GM12878 (cell line): ENCODE measurements around the gene MXD4. TPM values are rescaled to one million over a fixed set of nuclear protein-coding genes. Genes with fewer than 3 reads are reported as not detected.

Experiments
- ATAC-seq: fragments of 200-7000 bp; cut with Tn5 transposase; 3 replicates; pipeline ENCODE4 v1.9.1; 2020; ENCODE audit warnings: mild to moderate bottlenecking, moderate library complexity
- BruUV-seq: library from RNA; stranded (reverse); fragments of 400-500 nt; replicated peaks from 2 replicates; lab custom pipeline; 2021; lab: Mats Ljungman, UMichigan
- CTCF ChIA-PET: fragments of 300-600 bp; sonication (Branson Sonifier 250); formaldehyde crosslinking; extraction: SDS; loops from one replicate; lab custom pipeline; 2021; ENCODE audit warnings: inconsistent platforms; lab: Yijun Ruan, JAX
- POLR2A ChIA-PET: fragments of 350-600 bp; formaldehyde crosslinking; extraction: SDS; loops from one replicate; lab custom pipeline; 2021; ENCODE audit warnings: inconsistent platforms; lab: Charles Lee
- RAD21 ChIA-PET: fragments of 300-600 bp; sonication (Branson Sonifier 250); formaldehyde crosslinking; loops from one replicate; lab custom pipeline; 2023; ENCODE audit warnings: antibody characterized with exemption; ENCODE audit not compliant: unreplicated experiment; lab: Charles Lee
- SMC1A ChIA-PET: fragments of 300-600 bp; sonication (Branson Sonifier 250); formaldehyde crosslinking; loops from one replicate; lab custom pipeline; 2023; ENCODE audit not compliant: unreplicated experiment, uncharacterized antibody; lab: Charles Lee
- DNase-seq: peaks from one replicate; pipeline ENCODE4 v3.0.0-alpha.2; 2011; ENCODE audit warnings: low read depth, low spot score
- FAIRE-seq: peaks from 3 replicates; lab custom pipeline; 2011; peaks lifted over from hg19 to GRCh38; lab: Jason Lieb, UNC
- H2AFZ ChIP-seq: 2 replicates; pipeline ENCODE4 v1.6.0; 2011; ENCODE audit warnings: low read depth, low read length, control low read depth; ENCODE audit not compliant: control insufficient read depth
- H3K27ac ChIP-seq: 2 replicates; pipeline ENCODE4 v1.5.1; 2011; ENCODE audit warnings: control low read depth; ENCODE audit not compliant: control insufficient read depth, insufficient read depth
- H3K27me3 ChIP-seq, 2 experiments: replicated peaks in 1 of 2; 2 replicates each; pipeline versions ENCODE4 v1.6.0 to v1.6.1; 2011; ENCODE audit warnings: low read length in 1 of 2; ENCODE audit not compliant: control insufficient read depth in 2 of 2, insufficient read depth in 2 of 2
- H3K36me3 ChIP-seq, 2 experiments: 2 replicates each; pipeline ENCODE4 v1.5.1; 2011; ENCODE audit warnings: low read length in 1 of 2; ENCODE audit not compliant: control insufficient read depth in 2 of 2, insufficient read depth in 2 of 2
- H3K4me1 ChIP-seq: 2 replicates; pipeline ENCODE4 v1.6.1; 2011; ENCODE audit warnings: mild to moderate bottlenecking, low read length, moderate library complexity, mixed read lengths; ENCODE audit not compliant: control insufficient read depth, insufficient read depth
- H3K4me2 ChIP-seq: 2 replicates; pipeline ENCODE4 v1.6.0; 2011; ENCODE audit warnings: control low read depth; ENCODE audit not compliant: control insufficient read depth, insufficient read depth
- H3K4me3 ChIP-seq: fragments of 200-600 bp; sonication (generic); 2 replicates; pipeline ENCODE4 v1.5.1; 2016
- H3K79me2 ChIP-seq: 2 replicates; pipeline ENCODE4 v1.6.0; 2011; ENCODE audit warnings: low read length; ENCODE audit not compliant: control insufficient read depth, insufficient read depth
- H3K9ac ChIP-seq: 2 replicates; pipeline ENCODE4 v1.8.0; 2011; ENCODE audit warnings: low read length, control low read depth, mixed read lengths; ENCODE audit not compliant: control insufficient read depth, insufficient read depth
- H3K9me3 ChIP-seq: replicated peaks from 3 replicates; pipeline ENCODE4 v1.5.1; 2011; ENCODE audit warnings: mild to moderate bottlenecking, low read length; ENCODE audit not compliant: control insufficient read depth, insufficient read depth
- H4K20me1 ChIP-seq: 2 replicates; pipeline ENCODE4 v1.6.0; 2011; ENCODE audit not compliant: control insufficient read depth, insufficient read depth
- BCL11A ChIP-seq: IDR thresholded peaks from 2 replicates; pipeline ENCODE4 v1.6.1; 2011; ENCODE audit warnings: low read depth, low read length
- CEBPB ChIP-seq, 2 experiments: fragments of 150-350 bp in 1 of 2; IDR thresholded peaks; 2 replicates each; pipeline ENCODE4 v1.6.1; 2012 to 2014; ENCODE audit warnings: low read depth in 2 of 2, low read length in 2 of 2, borderline replicate concordance in 1 of 2, inconsistent platforms in 1 of 2
- CHD4 ChIP-seq: fragments of 200-600 bp; sonication (generic); IDR thresholded peaks from 2 replicates; pipeline ENCODE4 v1.6.1; 2016; ENCODE audit warnings: mild to moderate bottlenecking
- EZH2 ChIP-seq: IDR thresholded peaks from 2 replicates; pipeline ENCODE4 v1.6.1; 2012; ENCODE audit warnings: low read depth, mild to moderate bottlenecking, control low read depth, inconsistent platforms, low read length, borderline replicate concordance; ENCODE audit not compliant: control insufficient read depth
- IKZF1 ChIP-seq: fragments of 450-650 bp; conservative IDR thresholded peaks from 2 replicates; pipeline ENCODE4 v1.6.1; 2017; ENCODE audit warnings: antibody characterized with exemption, mild to moderate bottlenecking
- MEF2A ChIP-seq: IDR thresholded peaks from 2 replicates; pipeline ENCODE4 v1.6.1; 2011; ENCODE audit warnings: low read depth, mild to moderate bottlenecking, low read length, moderate library complexity; ENCODE audit not compliant: insufficient read depth
- MTA2 ChIP-seq: fragments of 450-650 bp; IDR thresholded peaks from 2 replicates; pipeline ENCODE4 v1.6.1; 2016; ENCODE audit warnings: low read depth, mild to moderate bottlenecking, moderate library complexity
- MYB ChIP-seq: fragments of 150-350 bp; IDR thresholded peaks from 2 replicates; pipeline ENCODE4 v1.6.1; 2014; ENCODE audit warnings: mild to moderate bottlenecking, low read depth, low read length, borderline replicate concordance
- STAT1 ChIP-seq: fragments of 450-650 bp; conservative IDR thresholded peaks from 2 replicates; pipeline ENCODE4 v1.6.1; 2014; ENCODE audit warnings: antibody characterized with exemption, mild to moderate bottlenecking
- WGBS: methylation state at CpG from one replicate; pipeline ENCODE4 v1.1.6; 2016; ENCODE audit warnings: low lambda C conversion rate; ENCODE audit not compliant: insufficient replicate concordance, insufficient coverage; ENCODE audit errors: missing lambda C conversion rate; 5-methylcytosine and 5-hydroxymethylcytosine counted together
- in situ Hi-C: fragments of 300-500 bp; cut with MboI; formaldehyde crosslinking; loops from 9 replicates; pipeline ENCODE4 v1.14.3; 2018; ENCODE audit warnings: mixed read lengths
- intact Hi-C: fragments of 100-400 bp; cut with micrococcal nuclease; formaldehyde crosslinking; loops from one replicate; pipeline ENCODE4 v1.14.2; 2022; ENCODE audit not compliant: unreplicated experiment
- polyA plus RNA-seq, 11 experiments: library from polyadenylated mRNA; depleted of rRNA in 4 of 11; unstranded in 6 of 11; stranded (reverse) in 5 of 11; fragments of >200 nt; fragmentation: Nextera tagmentation in 4 of 11; fragmentation: Illumina TruSeq in 1 of 11; extraction: Ambion mirVana in 4 of 11; extraction: Trizol in 1 of 11; gene quantifications; 1 replicate in 1 of 11; 2 replicates in 10 of 11; pipeline versions ENCODE4 v1.2.1 to v1.2.3, GENCODE V29; 2011 to 2016; ENCODE audit warnings: inconsistent platforms in 2 of 11, missing spikeins in 2 of 11, low read depth in 1 of 11
- total RNA-seq, 4 experiments: library from RNA; depleted of rRNA in 3 of 4; stranded (reverse); fragments of >200 nt in 3 of 4; fragmentation: Illumina TruSeq in 1 of 4; extraction: Trizol in 1 of 4; gene quantifications; 2 replicates each; pipeline versions ENCODE4 v1.2.1 to v1.2.3, GENCODE V29; 2013 to 2021
- TF ChIP-seq, protein P1 (sequence below): fragments of 450-650 bp; formaldehyde crosslinking; IDR thresholded peaks from 2 replicates; pipeline ENCODE4 v1.4.0; 2020; ENCODE audit warnings: mild to moderate bottlenecking, moderate library complexity

The MXD4 gene
- total and polyA plus RNA-seq, 10 of the 15 experiments (the other 5 are each of a cell fraction or from before 2014, with no cell fraction given) = 0.21 to 25.6 (median 5.2) TPM

GRCh38 chr4:2284934-2285612 lies 23.2 kb upstream of the MXD4 start:
- Histone ChIP-seq H3K4me2 (no peak overlapping the region), H3K4me1 (peaks cover 7% of the 10 kb centered on the region), H3K4me3 (no peak overlapping the region), H3K9ac (no peak overlapping the region), H3K27ac (no peak overlapping the region), H3K79me2 (no peaks in the 10 kb centered on the region), H2AFZ (no peak overlapping the region), H3K36me3 (no peaks in the 10 kb centered on the region)
- ChIA-PET POLR2A (no interaction called here), RAD21 (no interaction called here), CTCF (no interaction called here)
- in situ Hi-C loops = no loop called here
- BruUV-seq = no TSS peak
- TF ChIP-seq, protein P1, sequence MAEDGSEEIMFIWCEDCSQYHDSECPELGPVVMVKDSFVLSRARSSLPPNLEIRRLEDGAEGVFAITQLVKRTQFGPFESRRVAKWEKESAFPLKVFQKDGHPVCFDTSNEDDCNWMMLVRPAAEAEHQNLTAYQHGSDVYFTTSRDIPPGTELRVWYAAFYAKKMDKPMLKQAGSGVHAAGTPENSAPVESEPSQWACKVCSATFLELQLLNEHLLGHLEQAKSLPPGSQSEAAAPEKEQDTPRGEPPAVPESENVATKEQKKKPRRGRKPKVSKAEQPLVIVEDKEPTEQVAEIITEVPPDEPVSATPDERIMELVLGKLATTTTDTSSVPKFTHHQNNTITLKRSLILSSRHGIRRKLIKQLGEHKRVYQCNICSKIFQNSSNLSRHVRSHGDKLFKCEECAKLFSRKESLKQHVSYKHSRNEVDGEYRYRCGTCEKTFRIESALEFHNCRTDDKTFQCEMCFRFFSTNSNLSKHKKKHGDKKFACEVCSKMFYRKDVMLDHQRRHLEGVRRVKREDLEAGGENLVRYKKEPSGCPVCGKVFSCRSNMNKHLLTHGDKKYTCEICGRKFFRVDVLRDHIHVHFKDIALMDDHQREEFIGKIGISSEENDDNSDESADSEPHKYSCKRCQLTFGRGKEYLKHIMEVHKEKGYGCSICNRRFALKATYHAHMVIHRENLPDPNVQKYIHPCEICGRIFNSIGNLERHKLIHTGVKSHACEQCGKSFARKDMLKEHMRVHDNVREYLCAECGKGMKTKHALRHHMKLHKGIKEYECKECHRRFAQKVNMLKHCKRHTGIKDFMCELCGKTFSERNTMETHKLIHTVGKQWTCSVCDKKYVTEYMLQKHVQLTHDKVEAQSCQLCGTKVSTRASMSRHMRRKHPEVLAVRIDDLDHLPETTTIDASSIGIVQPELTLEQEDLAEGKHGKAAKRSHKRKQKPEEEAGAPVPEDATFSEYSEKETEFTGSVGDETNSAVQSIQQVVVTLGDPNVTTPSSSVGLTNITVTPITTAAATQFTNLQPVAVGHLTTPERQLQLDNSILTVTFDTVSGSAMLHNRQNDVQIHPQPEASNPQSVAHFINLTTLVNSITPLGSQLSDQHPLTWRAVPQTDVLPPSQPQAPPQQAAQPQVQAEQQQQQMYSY (CRISPR knock-in tag) = no peak
- no peak for TF ChIP-seq EZH2
- TF ChIP-seq CHD4 = no peak
- no peak for TF ChIP-seq MTA2
- no peak for TF ChIP-seq STAT1
- no peak for TF ChIP-seq IKZF1
- no peak for TF ChIP-seq MEF2A
- TF ChIP-seq MYB = no peak
- no peak for TF ChIP-seq BCL11A
- TF ChIP-seq CEBPB (IDR thresholded peaks at IDR 0.05; ENCODE audit: borderline replicate concordance in 1 of 2, low read depth in 2 of 2, low read length in 2 of 2) = no peak
- TF ChIP-seq, all 136 proteins: peak for 0
- SMC1A ChIA-PET = no interaction called here
- WGBS = 56% methylated on average over 15 of the region's 15 CpGs
- ATAC-seq (no peak), FAIRE-seq (no peak), DNase-seq (no peak)
- Histone ChIP-seq H4K20me1 (no peaks in the 10 kb centered on the region), H3K9me3 (no peaks in the 10 kb centered on the region), H3K27me3 (no peaks in the 10 kb centered on the region)
- intact Hi-C loops = no loop called here
